Stomach (tissue), 4 donors: ENCODE data around the gene STK26.

Source experiments
- EP300 ChIP-seq: sonication (generic); formaldehyde crosslinking; IDR thresholded peaks from one replicate; pipeline ENCODE4 v1.6.1; 2017; ENCODE audit warnings: antibody characterized with exemption
- POLR2A ChIP-seq, 4 donors: fragments of 450-650 bp; IDR thresholded peaks; one replicate each; pipeline ENCODE4 v1.6.1; 2016; ENCODE audit warnings: antibody characterized with exemption in 4 of 4, control low read depth in 2 of 4, mild to moderate bottlenecking in 1 of 4, moderate library complexity in 1 of 4
- POLR2AphosphoS5 ChIP-seq, 3 donors: sonication (generic); formaldehyde crosslinking; IDR thresholded peaks; one replicate each; pipeline ENCODE4 v1.6.1; 2016; ENCODE audit warnings: antibody characterized with exemption in 3 of 3
- TF ChIP-seq, protein P1 (sequence below), 7 experiments: fragments of 450-650 bp in 4 of 7; fragments of 200-600 bp in 3 of 7; sonication (generic) in 3 of 7; IDR thresholded peaks; one replicate each; pipeline ENCODE4 v1.5.1; 2016 to 2019; ENCODE audit warnings: antibody characterized with exemption in 7 of 7, control low read depth in 2 of 7, mild to moderate bottlenecking in 1 of 7

DNA sequence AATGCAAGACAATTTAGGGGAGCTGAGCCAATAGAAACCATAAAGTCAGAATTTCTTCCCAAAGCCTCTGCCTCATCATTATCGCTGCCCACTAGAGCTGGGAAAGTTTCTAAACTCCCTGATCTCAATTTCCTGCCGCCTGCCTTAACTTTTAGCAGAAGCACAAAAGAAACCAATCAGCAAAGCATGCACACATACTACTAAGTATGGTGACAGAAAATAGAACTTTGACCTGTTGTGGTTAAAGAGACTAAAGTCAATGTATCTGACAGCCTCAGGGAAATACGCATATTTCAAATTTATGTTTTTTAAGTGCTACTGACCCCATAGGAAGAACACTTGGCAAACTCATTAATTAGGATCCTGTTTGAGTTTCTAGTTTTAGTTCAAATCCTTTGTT lies 10.1 kb downstream of the STK26 start:
- no peak for TF ChIP-seq EP300
- TF ChIP-seq, protein P1, sequence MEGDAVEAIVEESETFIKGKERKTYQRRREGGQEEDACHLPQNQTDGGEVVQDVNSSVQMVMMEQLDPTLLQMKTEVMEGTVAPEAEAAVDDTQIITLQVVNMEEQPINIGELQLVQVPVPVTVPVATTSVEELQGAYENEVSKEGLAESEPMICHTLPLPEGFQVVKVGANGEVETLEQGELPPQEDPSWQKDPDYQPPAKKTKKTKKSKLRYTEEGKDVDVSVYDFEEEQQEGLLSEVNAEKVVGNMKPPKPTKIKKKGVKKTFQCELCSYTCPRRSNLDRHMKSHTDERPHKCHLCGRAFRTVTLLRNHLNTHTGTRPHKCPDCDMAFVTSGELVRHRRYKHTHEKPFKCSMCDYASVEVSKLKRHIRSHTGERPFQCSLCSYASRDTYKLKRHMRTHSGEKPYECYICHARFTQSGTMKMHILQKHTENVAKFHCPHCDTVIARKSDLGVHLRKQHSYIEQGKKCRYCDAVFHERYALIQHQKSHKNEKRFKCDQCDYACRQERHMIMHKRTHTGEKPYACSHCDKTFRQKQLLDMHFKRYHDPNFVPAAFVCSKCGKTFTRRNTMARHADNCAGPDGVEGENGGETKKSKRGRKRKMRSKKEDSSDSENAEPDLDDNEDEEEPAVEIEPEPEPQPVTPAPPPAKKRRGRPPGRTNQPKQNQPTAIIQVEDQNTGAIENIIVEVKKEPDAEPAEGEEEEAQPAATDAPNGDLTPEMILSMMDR (IDR thresholded peaks at IDR 0.05) = no peak
- no peak for TF ChIP-seq POLR2A (IDR thresholded peaks at IDR 0.05)
- TF ChIP-seq POLR2AphosphoS5 (IDR thresholded peaks at IDR 0.05) = no peak
